Measurements from ENCODE around the gene TUNAR. TPM values are rescaled to one million over a fixed set of nuclear protein-coding genes. Genes with fewer than 3 reads are reported as not detected.

Gene TUNAR
- total RNA-seq, 1 experiment from 2014 or later = not detected

DNA sequence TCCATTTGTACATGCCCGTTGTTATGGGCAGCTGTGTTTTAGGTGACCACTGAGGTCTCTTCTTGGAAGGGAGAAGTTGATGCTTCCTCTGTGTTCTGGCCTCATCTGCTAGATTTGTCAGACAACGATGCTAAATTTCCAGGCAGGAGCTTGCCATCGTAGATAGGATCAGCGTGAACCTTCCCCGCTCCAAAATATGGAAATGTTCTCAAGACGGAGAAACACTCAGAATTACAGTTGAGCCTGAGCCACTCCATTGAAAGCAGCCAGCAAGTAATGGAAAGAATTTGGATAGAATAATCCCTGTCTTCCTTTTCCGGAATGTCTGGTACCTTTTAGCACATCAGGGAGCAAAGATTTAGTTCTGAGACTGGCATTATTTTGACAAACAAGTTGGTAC, 34.8 kb downstream of the TUNAR start:
- no peaks in the 10 kb centered on the region for H3F3A ChIP-seq (ENCODE audit: insufficient read depth, low read depth)
- no peak overlapping the region for H2AFZ ChIP-seq
- DNase-seq = no peak
- no peak overlapping the region for H3K4me3 ChIP-seq
- ChIA-PET CTCF (no interaction called here), POLR2A (ENCODE audit: unreplicated experiment) (no interaction called here)
- H3K4me2 ChIP-seq = no peak overlapping the region
- BruUV-seq (replicated peaks) = no TSS peak
- H3K4me1 ChIP-seq (replicated peaks; ENCODE audit: insufficient read depth) = no peaks in the 10 kb centered on the region
- H3K9me3 ChIP-seq (ENCODE audit: insufficient read depth, low read depth) = no peaks in the 10 kb centered on the region
- no peaks in the 10 kb centered on the region for H3K79me2 ChIP-seq (ENCODE audit: low read depth)
- H3K9me2 ChIP-seq (ENCODE audit: insufficient read depth) = no peaks in the 10 kb centered on the region
- peaks cover 27% of the 10 kb centered on the region for H3K27me3 ChIP-seq (ENCODE audit: insufficient read depth, low read depth)
- intact Hi-C loops (cut with micrococcal nuclease; ENCODE audit: unreplicated experiment) = no loop called here
- no peaks in the 10 kb centered on the region for H3K36me3 ChIP-seq (ENCODE audit: low read depth)
- H3K27ac ChIP-seq = no peak overlapping the region
- H4K20me1 ChIP-seq (ENCODE audit: insufficient read depth) = no peaks in the 10 kb centered on the region
- TF ChIP-seq EZH2 (IDR thresholded peaks at IDR 0.05; ENCODE audit: low read depth) = no peak
- TF ChIP-seq, protein P1, sequence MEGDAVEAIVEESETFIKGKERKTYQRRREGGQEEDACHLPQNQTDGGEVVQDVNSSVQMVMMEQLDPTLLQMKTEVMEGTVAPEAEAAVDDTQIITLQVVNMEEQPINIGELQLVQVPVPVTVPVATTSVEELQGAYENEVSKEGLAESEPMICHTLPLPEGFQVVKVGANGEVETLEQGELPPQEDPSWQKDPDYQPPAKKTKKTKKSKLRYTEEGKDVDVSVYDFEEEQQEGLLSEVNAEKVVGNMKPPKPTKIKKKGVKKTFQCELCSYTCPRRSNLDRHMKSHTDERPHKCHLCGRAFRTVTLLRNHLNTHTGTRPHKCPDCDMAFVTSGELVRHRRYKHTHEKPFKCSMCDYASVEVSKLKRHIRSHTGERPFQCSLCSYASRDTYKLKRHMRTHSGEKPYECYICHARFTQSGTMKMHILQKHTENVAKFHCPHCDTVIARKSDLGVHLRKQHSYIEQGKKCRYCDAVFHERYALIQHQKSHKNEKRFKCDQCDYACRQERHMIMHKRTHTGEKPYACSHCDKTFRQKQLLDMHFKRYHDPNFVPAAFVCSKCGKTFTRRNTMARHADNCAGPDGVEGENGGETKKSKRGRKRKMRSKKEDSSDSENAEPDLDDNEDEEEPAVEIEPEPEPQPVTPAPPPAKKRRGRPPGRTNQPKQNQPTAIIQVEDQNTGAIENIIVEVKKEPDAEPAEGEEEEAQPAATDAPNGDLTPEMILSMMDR (conservative IDR thresholded peaks at IDR 0.05) = no peak

GRCh38 chr14:95915330-95915729, 38.7 kb downstream of the TUNAR start:
- Histone ChIP-seq H3K36me3 (ENCODE audit: low read depth) (no peaks in the 10 kb centered on the region), H4K20me1 (ENCODE audit: insufficient read depth) (no peaks in the 10 kb centered on the region), H3K9me3 (ENCODE audit: insufficient read depth, low read depth) (no peaks in the 10 kb centered on the region), H3F3A (ENCODE audit: insufficient read depth, low read depth) (no peaks in the 10 kb centered on the region), H3K4me1 (replicated peaks; ENCODE audit: insufficient read depth) (no peaks in the 10 kb centered on the region), H2AFZ (no peak overlapping the region), H3K4me3 (no peak overlapping the region), H3K9me2 (ENCODE audit: insufficient read depth) (no peaks in the 10 kb centered on the region), H3K27me3 (ENCODE audit: insufficient read depth, low read depth) (peaks cover 30% of the 10 kb centered on the region), H3K27ac (no peak overlapping the region), H3K79me2 (ENCODE audit: low read depth) (no peaks in the 10 kb centered on the region), H3K4me2 (no peak overlapping the region)
- POLR2A ChIA-PET (ENCODE audit: unreplicated experiment) = no interaction called here
- DNase-seq = no peak
- intact Hi-C loops (cut with micrococcal nuclease; ENCODE audit: unreplicated experiment) = no loop called here
- no peak for TF ChIP-seq EZH2 (IDR thresholded peaks at IDR 0.05; ENCODE audit: low read depth)
- TF ChIP-seq, protein P1 (conservative IDR thresholded peaks at IDR 0.05) = no peak
- CTCF ChIA-PET = no interaction called here
- BruUV-seq (replicated peaks) = no TSS peak

DNA sequence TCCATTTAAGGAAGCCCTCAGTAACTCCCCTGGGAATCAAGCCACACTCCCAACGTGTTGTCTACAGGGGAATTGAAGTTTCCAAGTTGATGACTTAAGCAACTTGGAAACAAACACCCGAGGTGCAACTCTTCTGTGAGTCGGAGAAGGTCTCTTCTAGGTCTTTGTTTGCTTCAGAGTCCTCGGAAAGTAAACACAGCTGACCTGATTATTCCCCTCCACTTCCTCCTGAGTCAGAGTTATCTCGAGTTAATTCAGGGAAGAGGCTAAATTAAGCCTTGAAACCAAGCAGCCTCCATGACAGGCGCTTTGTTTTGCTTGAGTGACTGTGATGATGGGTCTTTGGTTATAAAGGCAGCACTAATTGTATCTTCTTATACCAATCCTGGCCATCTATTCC, 41.8 kb downstream of the TUNAR start:
- no peaks in the 10 kb centered on the region for H4K20me1 ChIP-seq (ENCODE audit: insufficient read depth)
- no peak overlapping the region for H3K4me2 ChIP-seq
- no peak for DNase-seq
- no peak overlapping the region for H3K4me3 ChIP-seq
- no peaks in the 10 kb centered on the region for H3F3A ChIP-seq (ENCODE audit: insufficient read depth, low read depth)
- H3K4me1 ChIP-seq (replicated peaks; ENCODE audit: insufficient read depth) = no peaks in the 10 kb centered on the region
- no peaks in the 10 kb centered on the region for H3K79me2 ChIP-seq (ENCODE audit: low read depth)
- ChIA-PET CTCF (no interaction called here), POLR2A (ENCODE audit: unreplicated experiment) (no interaction called here)
- intact Hi-C loops (cut with micrococcal nuclease; ENCODE audit: unreplicated experiment) = no loop called here
- BruUV-seq (replicated peaks) = no TSS peak
- H3K27me3 ChIP-seq (ENCODE audit: insufficient read depth, low read depth) = peaks cover 31% of the 10 kb centered on the region
- no peaks in the 10 kb centered on the region for H3K9me2 ChIP-seq (ENCODE audit: insufficient read depth)
- H3K27ac ChIP-seq = no peak overlapping the region
- H3K36me3 ChIP-seq (ENCODE audit: low read depth) = no peaks in the 10 kb centered on the region
- TF ChIP-seq, protein P1 (conservative IDR thresholded peaks at IDR 0.05) = no peak
- no peak for TF ChIP-seq EZH2 (IDR thresholded peaks at IDR 0.05; ENCODE audit: low read depth)
- H3K9me3 ChIP-seq (ENCODE audit: insufficient read depth, low read depth) = no peaks in the 10 kb centered on the region
- H2AFZ ChIP-seq = no peak overlapping the region

All from PC-9 (cell line).